ENCODE results near the gene CDCP1.

DNA sequence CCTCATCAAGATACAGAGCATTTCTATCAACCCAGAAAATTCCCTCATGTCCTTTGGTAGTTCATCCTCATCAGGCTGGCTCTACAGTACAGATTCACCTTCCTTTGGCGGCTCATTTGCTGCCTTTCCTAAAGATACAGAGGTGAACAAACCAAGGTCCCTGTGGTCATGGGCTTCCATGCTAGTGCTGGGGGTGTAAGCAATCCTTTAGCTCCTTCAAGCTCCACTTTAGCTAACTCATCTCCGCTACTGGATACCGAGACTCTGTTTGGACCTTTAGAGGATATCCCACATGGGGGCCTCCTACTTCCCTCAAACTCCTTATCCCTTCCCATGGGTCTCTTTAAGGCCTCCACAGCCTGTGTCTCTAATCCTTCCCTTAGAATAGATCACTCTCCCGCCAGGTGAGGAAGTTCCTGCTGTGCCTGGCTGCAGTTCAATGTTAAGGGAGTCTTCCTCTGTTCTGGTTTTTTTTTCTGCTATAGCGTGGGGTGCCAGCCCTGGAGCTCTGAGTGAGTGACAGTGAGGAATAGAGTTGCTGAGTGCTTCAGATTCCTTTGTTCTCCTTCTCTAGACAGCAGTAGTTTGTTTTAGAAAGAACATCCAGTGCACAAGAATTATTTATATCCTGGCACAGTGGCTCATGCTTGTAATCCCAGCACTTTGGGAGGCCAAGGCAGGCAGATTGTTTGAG, 89.4 kb downstream of the CDCP1 start:
- TF ChIP-seq, protein P1, sequence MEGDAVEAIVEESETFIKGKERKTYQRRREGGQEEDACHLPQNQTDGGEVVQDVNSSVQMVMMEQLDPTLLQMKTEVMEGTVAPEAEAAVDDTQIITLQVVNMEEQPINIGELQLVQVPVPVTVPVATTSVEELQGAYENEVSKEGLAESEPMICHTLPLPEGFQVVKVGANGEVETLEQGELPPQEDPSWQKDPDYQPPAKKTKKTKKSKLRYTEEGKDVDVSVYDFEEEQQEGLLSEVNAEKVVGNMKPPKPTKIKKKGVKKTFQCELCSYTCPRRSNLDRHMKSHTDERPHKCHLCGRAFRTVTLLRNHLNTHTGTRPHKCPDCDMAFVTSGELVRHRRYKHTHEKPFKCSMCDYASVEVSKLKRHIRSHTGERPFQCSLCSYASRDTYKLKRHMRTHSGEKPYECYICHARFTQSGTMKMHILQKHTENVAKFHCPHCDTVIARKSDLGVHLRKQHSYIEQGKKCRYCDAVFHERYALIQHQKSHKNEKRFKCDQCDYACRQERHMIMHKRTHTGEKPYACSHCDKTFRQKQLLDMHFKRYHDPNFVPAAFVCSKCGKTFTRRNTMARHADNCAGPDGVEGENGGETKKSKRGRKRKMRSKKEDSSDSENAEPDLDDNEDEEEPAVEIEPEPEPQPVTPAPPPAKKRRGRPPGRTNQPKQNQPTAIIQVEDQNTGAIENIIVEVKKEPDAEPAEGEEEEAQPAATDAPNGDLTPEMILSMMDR (conservative IDR thresholded peaks at IDR 0.05): no peak
- no peak for TF ChIP-seq ZFX (IDR thresholded peaks at IDR 0.05)
